Choroid plexus epithelial cell (primary cell): ENCODE results near the gene CDHR2.

Experiments
- DNase-seq: peaks from one replicate; pipeline ENCODE4 v3.0.0-alpha.2; 2010; ENCODE audit warnings: low read depth
- H3K4me3 ChIP-seq: 2 replicates; pipeline ENCODE4 v1.5.1; 2011; ENCODE audit warnings: low read depth, mild to moderate bottlenecking, control low read depth, low read length, moderate library complexity
- TF ChIP-seq, protein P1 (sequence below): conservative IDR thresholded peaks from 2 replicates; pipeline ENCODE4 v1.5.1; 2011; ENCODE audit warnings: low read depth, mild to moderate bottlenecking, control low read depth, inconsistent platforms, low read length, moderate library complexity

Gene CDHR2

GRCh38 chr5:176536902-176537553, 12.1 kb upstream of the CDHR2 start, which contains the start of gene RNF44:
TSS of gene RNF44 (minus strand) at chr5:176537402. CDS start at chr5:176532472, 4,930 bp downstream.
- TF ChIP-seq, protein P1, sequence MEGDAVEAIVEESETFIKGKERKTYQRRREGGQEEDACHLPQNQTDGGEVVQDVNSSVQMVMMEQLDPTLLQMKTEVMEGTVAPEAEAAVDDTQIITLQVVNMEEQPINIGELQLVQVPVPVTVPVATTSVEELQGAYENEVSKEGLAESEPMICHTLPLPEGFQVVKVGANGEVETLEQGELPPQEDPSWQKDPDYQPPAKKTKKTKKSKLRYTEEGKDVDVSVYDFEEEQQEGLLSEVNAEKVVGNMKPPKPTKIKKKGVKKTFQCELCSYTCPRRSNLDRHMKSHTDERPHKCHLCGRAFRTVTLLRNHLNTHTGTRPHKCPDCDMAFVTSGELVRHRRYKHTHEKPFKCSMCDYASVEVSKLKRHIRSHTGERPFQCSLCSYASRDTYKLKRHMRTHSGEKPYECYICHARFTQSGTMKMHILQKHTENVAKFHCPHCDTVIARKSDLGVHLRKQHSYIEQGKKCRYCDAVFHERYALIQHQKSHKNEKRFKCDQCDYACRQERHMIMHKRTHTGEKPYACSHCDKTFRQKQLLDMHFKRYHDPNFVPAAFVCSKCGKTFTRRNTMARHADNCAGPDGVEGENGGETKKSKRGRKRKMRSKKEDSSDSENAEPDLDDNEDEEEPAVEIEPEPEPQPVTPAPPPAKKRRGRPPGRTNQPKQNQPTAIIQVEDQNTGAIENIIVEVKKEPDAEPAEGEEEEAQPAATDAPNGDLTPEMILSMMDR = no peak
- DNase-seq = peak; percentile 99
- peak within 1 kb of the TSS; percentile 99 for H3K4me3 ChIP-seq

GRCh38 chr5:176537554-176538229, 11.4 kb upstream of the CDHR2 start:
- peak; percentile 100 for DNase-seq

DNA sequence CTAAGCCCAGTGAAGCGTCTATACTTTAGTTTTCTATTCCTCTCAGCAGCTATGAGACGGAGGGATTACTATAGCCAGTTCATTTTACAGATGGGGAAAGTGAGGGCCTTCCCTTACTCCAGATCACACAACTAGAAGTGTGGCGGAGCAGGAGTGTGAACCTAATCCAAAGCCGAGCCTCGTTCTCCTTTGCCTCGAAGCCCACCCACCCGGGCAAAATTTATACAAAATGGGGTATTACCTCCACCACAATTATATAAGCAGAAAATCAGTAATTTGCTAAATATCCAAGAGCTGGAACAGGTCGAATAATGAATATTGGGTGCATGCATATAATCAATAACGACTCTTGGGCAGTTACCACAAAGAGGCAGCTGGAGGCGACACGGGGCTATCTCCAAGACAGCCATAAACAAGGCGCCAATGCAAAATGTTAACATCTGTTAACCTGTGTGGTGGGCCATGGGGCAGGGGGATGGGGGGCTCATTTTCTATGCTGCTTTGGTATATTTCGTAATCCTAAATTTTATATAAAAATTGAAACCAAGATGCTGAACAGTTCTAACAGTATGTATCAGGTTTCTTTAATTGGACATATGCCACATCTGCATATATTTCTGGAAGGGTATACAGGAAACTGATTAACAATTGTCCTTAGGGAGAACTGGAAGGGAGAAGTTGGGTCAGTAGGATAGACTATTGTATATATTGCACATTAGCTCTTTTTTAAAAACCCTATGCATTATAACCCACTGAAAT, 10.7 kb upstream of the CDHR2 start:
- TF ChIP-seq, protein P1 = no peak
- DNase-seq = no peak
- peak overlapping the region; percentile 43 for H3K4me3 ChIP-seq

More at GRCh38 chr5:176537554-176538229, 11.4 kb upstream of the CDHR2 start:
- TF ChIP-seq, protein P1 = no peak
- peak overlapping the region; percentile 99 for H3K4me3 ChIP-seq

GRCh38 chr5:176538989-176539384, 10.2 kb upstream of the CDHR2 start:
- no peak overlapping the region for H3K4me3 ChIP-seq
- DNase-seq = no peak
- TF ChIP-seq, protein P1 = no peak

DNA sequence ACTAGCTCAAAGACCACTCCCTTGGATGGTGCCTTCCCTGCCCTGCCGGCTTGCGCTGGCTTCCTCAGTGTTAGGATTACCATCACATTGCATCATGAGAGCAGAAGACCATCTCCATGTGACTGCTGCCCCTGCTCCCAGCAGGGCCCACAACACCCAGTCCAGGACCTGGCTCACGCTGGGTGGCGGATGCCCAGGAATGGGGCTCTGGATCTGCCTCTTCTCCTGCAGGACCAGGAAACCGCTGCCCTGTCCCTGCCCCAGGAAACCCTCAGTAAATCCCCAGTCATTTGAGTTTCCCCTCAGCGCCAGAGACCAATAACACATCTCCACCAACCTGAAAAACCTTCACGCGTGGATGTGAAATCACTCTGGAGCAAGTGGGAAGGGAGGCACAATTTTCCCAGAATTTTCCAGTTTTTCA, 8.7 kb upstream of the CDHR2 start:
- TF ChIP-seq, protein P1 = no peak
- DNase-seq = no peak
- no peak overlapping the region for H3K4me3 ChIP-seq

GRCh38 chr5:176540956-176541337, 8.2 kb upstream of the CDHR2 start:
- TF ChIP-seq, protein P1 = no peak
- DNase-seq = no peak
- no peak overlapping the region for H3K4me3 ChIP-seq
